ENCODE results near the gene ITCH. TPM values are rescaled to one million over a fixed set of nuclear protein-coding genes. Genes with fewer than 3 reads are reported as not detected.

Gene ITCH
- total and polyA plus RNA-seq, 9 of the 15 experiments (the other 6 are each of a cell fraction or from before 2014, with no cell fraction given): 7.5 to 53.0 (median 22.9) TPM

DNA sequence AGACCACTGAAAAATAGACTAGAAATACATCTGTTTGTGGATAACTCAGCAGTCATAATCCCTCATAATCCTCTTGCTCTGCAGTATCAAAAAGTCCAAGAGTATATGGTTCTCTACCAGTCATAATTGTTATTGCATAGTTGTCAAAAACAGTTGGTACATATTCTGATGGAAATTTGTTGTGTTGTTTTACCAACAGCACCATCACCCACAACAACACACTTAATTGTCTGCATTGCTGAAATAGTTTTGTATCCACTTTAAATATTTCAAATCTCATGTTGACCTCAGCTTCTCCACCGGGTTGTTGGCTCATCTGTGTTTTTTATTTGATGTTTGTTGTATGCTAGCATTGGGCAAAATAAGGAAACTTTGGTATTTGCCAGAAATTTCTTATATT lies 39.4 kb downstream of the ITCH start (continued):
- TF ChIP-seq, protein P1, sequence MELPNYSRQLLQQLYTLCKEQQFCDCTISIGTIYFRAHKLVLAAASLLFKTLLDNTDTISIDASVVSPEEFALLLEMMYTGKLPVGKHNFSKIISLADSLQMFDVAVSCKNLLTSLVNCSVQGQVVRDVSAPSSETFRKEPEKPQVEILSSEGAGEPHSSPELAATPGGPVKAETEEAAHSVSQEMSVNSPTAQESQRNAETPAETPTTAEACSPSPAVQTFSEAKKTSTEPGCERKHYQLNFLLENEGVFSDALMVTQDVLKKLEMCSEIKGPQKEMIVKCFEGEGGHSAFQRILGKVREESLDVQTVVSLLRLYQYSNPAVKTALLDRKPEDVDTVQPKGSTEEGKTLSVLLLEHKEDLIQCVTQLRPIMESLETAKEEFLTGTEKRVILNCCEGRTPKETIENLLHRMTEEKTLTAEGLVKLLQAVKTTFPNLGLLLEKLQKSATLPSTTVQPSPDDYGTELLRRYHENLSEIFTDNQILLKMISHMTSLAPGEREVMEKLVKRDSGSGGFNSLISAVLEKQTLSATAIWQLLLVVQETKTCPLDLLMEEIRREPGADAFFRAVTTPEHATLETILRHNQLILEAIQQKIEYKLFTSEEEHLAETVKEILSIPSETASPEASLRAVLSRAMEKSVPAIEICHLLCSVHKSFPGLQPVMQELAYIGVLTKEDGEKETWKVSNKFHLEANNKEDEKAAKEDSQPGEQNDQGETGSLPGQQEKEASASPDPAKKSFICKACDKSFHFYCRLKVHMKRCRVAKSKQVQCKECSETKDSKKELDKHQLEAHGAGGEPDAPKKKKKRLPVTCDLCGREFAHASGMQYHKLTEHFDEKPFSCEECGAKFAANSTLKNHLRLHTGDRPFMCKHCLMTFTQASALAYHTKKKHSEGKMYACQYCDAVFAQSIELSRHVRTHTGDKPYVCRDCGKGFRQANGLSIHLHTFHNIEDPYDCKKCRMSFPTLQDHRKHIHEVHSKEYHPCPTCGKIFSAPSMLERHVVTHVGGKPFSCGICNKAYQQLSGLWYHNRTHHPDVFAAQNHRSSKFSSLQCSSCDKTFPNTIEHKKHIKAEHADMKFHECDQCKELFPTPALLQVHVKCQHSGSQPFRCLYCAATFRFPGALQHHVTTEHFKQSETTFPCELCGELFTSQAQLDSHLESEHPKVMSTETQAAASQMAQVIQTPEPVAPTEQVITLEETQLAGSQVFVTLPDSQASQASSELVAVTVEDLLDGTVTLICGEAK (IDR thresholded peaks at IDR 0.05): no peak
- TF ChIP-seq, protein P1 (CRISPR knock-in tag; IDR thresholded peaks at IDR 0.05): no peak
- TF ChIP-seq KLF6 (CRISPR knock-in tag; IDR thresholded peaks at IDR 0.05; ENCODE audit: borderline replicate concordance): no peak
- no peak for TF ChIP-seq HEY1 (CRISPR knock-in tag; IDR thresholded peaks at IDR 0.05; ENCODE audit: borderline replicate concordance)
